GM18519 (cell line): ENCODE results near the gene HLA-DRA.

Source experiments
- ATAC-seq: cut with Tn5 transposase; IDR thresholded peaks from one replicate; pipeline ENCODE4 v1.9.1; 2021; ENCODE audit warnings: mild to moderate bottlenecking, moderate library complexity; ENCODE audit not compliant: unreplicated experiment, low FRiP score

HLA-DRA gene

DNA sequence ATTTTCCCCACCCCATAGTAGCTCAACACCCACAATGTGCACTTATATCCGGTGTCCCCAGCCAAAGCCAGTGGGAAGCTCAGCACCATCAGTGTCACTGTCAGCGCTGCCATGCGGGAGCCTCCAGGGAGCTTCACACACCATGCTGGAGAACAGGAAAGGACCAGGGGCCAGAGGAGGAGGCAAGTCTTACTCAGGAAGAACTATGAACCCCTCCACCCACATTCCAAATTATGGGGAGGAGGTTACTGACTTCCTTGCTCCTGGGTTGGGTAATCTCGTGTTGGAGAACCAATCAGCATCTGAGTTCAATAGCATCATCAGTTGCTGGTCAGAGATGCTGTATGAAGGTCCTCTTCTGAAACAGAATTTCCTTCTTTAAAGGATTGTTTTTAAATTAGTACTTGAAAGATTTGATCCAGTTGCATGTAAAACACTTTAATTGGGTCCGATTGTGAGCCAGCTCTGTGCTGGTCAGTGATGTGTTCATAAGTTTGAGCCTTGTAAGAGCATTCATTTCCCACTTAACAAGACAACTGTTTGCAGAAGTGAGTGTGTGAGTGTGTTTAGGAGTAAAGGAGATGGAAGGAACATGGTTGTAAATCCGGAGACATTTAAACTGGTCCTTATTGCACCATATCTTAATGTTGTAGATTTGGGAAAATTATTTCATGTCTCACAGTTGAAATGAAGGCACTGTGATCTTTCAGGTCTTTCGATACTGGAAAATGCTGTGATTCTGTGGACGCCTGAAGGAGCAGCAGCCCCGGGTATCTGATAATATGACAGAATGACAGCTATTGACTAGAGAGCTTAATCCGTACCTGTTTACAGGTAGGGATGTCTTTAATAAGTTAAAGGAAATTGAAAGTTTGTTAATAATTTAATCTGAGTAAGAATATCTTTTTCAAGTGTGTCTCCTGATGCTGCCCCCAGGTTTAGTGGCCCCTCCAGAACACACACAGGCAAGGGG, 34.0 kb downstream of the HLA-DRA start:
- peak; percentile 94 for ATAC-seq

DNA sequence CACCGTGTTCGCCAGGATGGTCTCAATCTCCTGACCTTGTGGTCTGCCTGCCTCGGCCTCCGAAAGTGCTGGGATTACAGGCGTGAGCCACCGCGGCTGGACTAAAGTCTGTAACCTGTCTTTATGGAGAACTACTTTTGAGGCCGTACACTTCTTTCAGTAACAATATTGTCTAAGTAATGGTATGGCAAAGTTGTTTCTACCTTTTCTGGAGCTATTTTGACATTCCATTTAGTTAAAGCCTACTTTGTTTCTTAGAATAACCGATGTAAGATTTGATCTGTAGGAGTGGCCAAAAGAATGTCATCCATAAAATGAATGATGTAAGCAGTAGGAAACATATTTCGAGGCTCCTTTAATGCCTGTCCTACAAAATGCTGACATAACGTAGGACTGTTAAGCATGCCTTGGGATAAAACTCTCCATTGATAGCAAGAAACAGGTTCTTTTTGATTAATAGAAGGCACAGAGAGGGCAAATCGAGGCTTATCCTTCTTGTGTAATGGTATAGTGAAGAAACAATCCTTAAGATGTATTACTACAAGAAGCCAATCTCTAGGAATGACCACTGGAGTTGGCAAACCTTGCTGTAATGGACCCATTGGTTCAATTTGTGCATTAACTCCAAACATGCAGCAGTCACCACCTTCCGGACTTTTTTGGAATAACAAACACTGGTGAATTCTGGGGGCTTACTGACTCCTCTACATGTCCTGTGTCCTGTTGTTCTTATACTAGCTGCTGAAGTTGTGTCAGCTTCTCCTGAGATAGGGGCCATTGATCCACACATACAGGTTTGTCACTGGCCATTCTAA, 35.9 kb downstream of the HLA-DRA start:
- ATAC-seq, result no peak

DNA sequence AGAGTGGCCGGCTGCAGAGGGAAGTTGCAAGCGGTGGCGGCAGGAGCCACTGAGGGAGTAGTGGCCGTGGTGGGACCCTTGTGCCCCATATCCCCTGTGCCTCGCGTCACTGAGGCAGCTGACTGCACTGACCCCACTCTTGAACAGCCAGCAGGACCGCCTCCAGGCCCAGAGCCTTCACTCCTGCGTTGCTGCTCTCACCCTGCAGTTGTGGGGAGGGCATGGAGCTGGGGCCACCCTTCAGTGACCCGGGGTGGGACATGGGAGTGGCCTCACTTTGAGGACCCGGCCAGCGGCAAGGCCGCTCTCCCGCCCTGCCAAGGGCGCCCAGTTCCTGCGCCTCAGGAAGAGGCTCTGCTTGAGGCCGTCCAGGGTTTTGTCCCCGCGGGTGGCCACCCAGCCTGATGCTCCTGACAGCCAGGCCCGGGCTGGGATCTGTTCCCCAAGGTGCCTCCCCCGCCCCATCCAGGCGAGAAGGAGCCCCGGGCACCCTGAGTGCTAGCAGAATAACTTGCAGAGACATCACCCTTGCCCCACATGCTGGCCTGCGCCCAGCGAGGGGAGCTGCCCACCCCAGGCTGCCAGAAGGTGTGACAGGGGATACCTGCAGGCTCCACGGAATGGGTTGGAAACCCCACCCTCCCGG, 44.4 kb downstream of the HLA-DRA start:
- ATAC-seq, result no peak

DNA sequence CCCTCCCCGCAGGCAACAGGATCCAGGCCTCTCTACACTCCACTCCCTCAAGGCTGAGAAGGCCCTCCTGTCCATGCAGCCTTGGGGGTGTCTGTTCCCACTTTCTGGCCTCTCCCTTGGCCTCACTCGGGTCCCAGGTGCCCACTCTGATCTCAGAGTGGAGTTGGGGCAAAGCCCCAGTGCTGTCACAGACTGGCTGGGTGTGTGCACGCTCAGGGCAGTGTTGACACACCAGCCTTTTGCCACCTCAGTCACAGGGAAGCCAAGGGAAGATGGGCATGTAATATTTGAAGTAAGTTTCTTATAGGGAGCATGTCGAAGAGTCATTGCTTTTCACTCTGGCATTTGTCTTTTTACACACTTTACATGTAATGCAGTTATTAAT, 44.9 kb downstream of the HLA-DRA start:
- no peak for ATAC-seq

DNA sequence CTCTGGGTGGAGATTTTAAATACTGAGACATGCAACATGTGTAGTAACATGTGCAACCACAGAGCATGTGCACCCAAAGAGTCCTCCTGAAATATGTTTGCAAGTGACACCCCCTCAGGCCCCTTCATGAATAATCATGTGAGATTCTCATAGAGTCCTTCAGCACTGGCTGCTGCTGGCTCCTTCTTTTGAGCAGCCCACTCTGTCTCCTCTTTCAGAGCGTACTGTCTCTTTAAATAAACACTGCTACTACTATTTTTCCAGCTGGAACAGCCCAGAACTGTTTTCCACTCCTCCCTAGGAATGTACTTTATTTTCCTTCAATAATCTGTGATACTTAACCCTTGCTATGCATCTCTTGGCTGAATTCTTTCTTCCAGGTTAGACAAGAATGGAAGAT, 48.4 kb downstream of the HLA-DRA start:
- ATAC-seq, result no peak

DNA sequence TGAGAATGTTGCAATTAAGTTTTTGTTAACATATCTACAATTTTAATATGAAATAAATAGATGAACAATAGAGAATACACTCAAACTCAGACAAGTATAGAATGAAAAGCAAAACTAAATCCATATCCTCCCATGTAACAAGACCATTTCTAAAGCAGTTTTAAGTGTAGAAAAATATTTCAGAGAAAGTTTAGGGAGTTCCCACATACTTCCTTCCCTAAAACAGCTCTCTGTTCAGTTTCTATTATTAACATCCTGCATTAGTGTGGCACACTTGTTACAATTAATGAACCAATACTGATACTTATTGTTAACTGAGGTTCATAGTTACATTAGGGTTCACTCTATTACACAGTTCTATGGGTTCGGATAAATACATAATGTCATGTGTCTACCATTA, 52.0 kb downstream of the HLA-DRA start:
- ATAC-seq, result no peak

DNA sequence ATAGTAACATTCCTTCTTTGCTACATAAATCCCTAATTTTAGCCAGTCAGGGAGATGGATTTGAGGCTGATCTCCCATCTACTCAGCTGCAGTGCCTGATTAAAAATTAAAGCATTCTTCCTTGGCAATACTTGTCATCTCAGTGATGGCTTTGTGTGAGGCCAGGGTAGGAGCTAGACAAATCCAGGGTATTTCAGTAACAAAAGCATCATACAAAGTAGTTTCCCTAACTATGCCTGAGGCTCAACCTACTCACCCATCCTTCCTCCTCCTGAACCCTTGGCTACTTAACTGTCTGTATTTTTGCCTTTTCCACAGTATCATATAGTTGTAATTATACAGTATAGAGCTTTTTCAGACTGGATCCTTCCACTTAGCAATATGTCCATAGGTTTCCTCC, 52.7 kb downstream of the HLA-DRA start:
- no peak for ATAC-seq
